Measurements from ENCODE around the gene STK10.
"Not testable (repeated sequence)": the region's sequence is repeated elsewhere in the genome, so short reads cannot be mapped to it uniquely, and the experiment has no call there.

STK10 gene

GRCh38 chr5:172188033-172188892, at the start of gene STK10:
Gene STK10 (minus strand): TSS chr5:172188224. CDS start chr5:172188042, 182 bp downstream.
- DNase-seq (ENCODE audit: low read depth in 3 of 3) = peak; percentile 78 to 84 (median 80)

GRCh38 chr5:172235827-172236736, 48.1 kb upstream of the STK10 start:
- no peak for DNase-seq (ENCODE audit: low read depth in 3 of 3)

GRCh38 chr5:172235132-172235780, 47.2 kb upstream of the STK10 start:
- no peak for DNase-seq (ENCODE audit: low read depth in 3 of 3)

GRCh38 chr5:172234031-172234430, 46.0 kb upstream of the STK10 start:
- DNase-seq (ENCODE audit: low read depth in 3 of 3) = no peak

- DNase-seq (ENCODE audit: low read depth in 3 of 3) = no peak
Measured at GRCh38 chr5:172229904-172230303, 41.9 kb upstream of the STK10 start.

- DNase-seq (ENCODE audit: low read depth in 3 of 3) = no peak
Measured at GRCh38 chr5:172224996-172225395, 37.0 kb upstream of the STK10 start.

- DNase-seq (ENCODE audit: low read depth in 3 of 3) = peak in 1 of 3 experiments; percentile 23
Measured at GRCh38 chr5:172223901-172224873, 36.2 kb upstream of the STK10 start.

- DNase-seq (ENCODE audit: low read depth in 3 of 3) = no peak
Measured at GRCh38 chr5:172219296-172219695, 31.3 kb upstream of the STK10 start.

- no peak for DNase-seq (ENCODE audit: low read depth in 3 of 3)
Measured at GRCh38 chr5:172216345-172216744, 28.3 kb upstream of the STK10 start.

GRCh38 chr5:172213126-172213525, 25.1 kb upstream of the STK10 start:
- no peak for DNase-seq (ENCODE audit: low read depth in 3 of 3)

GRCh38 chr5:172211676-172212075, 23.7 kb upstream of the STK10 start:
- no peak for DNase-seq (ENCODE audit: low read depth in 3 of 3)

- DNase-seq (ENCODE audit: low read depth in 3 of 3) = no peak
Measured at GRCh38 chr5:172209714-172210113, 21.7 kb upstream of the STK10 start.

- no peak for DNase-seq (ENCODE audit: low read depth in 3 of 3)
Measured at GRCh38 chr5:172207511-172207910, 19.5 kb upstream of the STK10 start.

GRCh38 chr5:172205984-172206383, 18.0 kb upstream of the STK10 start:
- DNase-seq (ENCODE audit: low read depth in 3 of 3) = not testable (repeated sequence)

GRCh38 chr5:172200476-172200875, 12.5 kb upstream of the STK10 start:
- DNase-seq (ENCODE audit: low read depth in 3 of 3) = no peak

- no peak for DNase-seq (ENCODE audit: low read depth in 3 of 3)
Measured at GRCh38 chr5:172199446-172199845, 11.4 kb upstream of the STK10 start.

GRCh38 chr5:172197775-172198174, 9.8 kb upstream of the STK10 start:
- not testable (repeated sequence) for DNase-seq (ENCODE audit: low read depth in 3 of 3)

- DNase-seq (ENCODE audit: low read depth in 3 of 3) = no peak
Measured at GRCh38 chr5:172194985-172195774, 7.2 kb upstream of the STK10 start.

GRCh38 chr5:172193872-172194271, 5.8 kb upstream of the STK10 start, which contains the start of gene EFCAB9:
Gene EFCAB9 (plus strand): TSS chr5:172194172. CDS start chr5:172194173, 1 bp downstream.
- DNase-seq (ENCODE audit: low read depth in 3 of 3) = no peak

Measured in stimulated activated CD4-positive, alpha-beta T cell treated with anti-CD3 and anti-CD28 coated beads, TNF-alpha, amount 100 ng/mL, for 4 hours (primary cell).